GM23248 (cell line): Measurements from ENCODE around the gene HDAC4. TPM values are rescaled to one million over a fixed set of nuclear protein-coding genes. Genes with fewer than 3 reads are reported as not detected.

Source experiments
- DNase-seq: peaks from one replicate; pipeline ENCODE4 v3.0.0-alpha.2; 2015
- H2AFZ ChIP-seq: fragments of 200-600 bp; sonication (generic); 2 replicates; pipeline ENCODE4 v1.6.1; 2016; ENCODE audit warnings: antibody characterized with exemption
- H3F3A ChIP-seq: fragments of 200-600 bp; sonication (generic); 2 replicates; pipeline ENCODE4 v1.6.1; 2016; ENCODE audit warnings: mild to moderate bottlenecking, antibody characterized with exemption, mixed run types; ENCODE audit not compliant: insufficient read depth
- H3K27ac ChIP-seq: fragments of 200-600 bp; sonication (generic); 2 replicates; pipeline ENCODE4 v1.5.1; 2016; ENCODE audit warnings: mild to moderate bottlenecking
- H3K27me3 ChIP-seq: fragments of 200-600 bp; sonication (generic); replicated peaks from 2 replicates; pipeline ENCODE4 v1.6.1; 2016; ENCODE audit warnings: mild to moderate bottlenecking; ENCODE audit not compliant: insufficient read depth
- H3K36me3 ChIP-seq: fragments of 200-600 bp; sonication (generic); 2 replicates; pipeline ENCODE4 v1.6.1; 2016; ENCODE audit warnings: low read depth, mild to moderate bottlenecking
- H3K4me1 ChIP-seq: fragments of 200-600 bp; sonication (generic); 2 replicates; pipeline ENCODE4 v1.6.1; 2016; ENCODE audit warnings: mild to moderate bottlenecking; ENCODE audit not compliant: insufficient read depth
- H3K4me2 ChIP-seq: fragments of 200-600 bp; sonication (generic); one replicate; pipeline ENCODE4 v1.6.1; 2016; ENCODE audit warnings: mild to moderate bottlenecking; ENCODE audit not compliant: unreplicated experiment
- H3K4me3 ChIP-seq: fragments of 200-600 bp; sonication (generic); 2 replicates; pipeline ENCODE4 v1.5.1; 2016; ENCODE audit warnings: mild to moderate bottlenecking
- H3K79me2 ChIP-seq: fragments of 200-600 bp; sonication (generic); 2 replicates; pipeline ENCODE4 v1.6.1; 2016; ENCODE audit warnings: mild to moderate bottlenecking; ENCODE audit not compliant: insufficient read depth
- H3K9ac ChIP-seq: fragments of 200-600 bp; sonication (generic); 2 replicates; pipeline ENCODE4 v1.6.1; 2016; ENCODE audit warnings: mild to moderate bottlenecking
- H3K9me2 ChIP-seq: fragments of 200-600 bp; sonication (generic); 2 replicates; pipeline ENCODE4 v1.6.1; 2016; ENCODE audit warnings: mixed run types, mild to moderate bottlenecking, moderate library complexity; ENCODE audit not compliant: insufficient read depth
- H3K9me3 ChIP-seq: fragments of 200-600 bp; sonication (generic); one replicate; pipeline ENCODE4 v1.6.1; 2017; ENCODE audit warnings: low read depth
- H4K20me1 ChIP-seq: fragments of 200-600 bp; sonication (generic); 2 replicates; pipeline ENCODE4 v1.6.0; 2016; ENCODE audit not compliant: insufficient read depth
- EZH2 ChIP-seq: fragments of 200-600 bp; sonication (generic); IDR thresholded peaks from 2 replicates; pipeline ENCODE4 v1.6.1; 2018; ENCODE audit warnings: antibody characterized with exemption, mild to moderate bottlenecking; ENCODE audit not compliant: insufficient read depth, poor library complexity, severe bottlenecking
- EZH2phosphoT487 ChIP-seq: fragments of 200-600 bp; sonication (generic); IDR thresholded peaks from 2 replicates; pipeline ENCODE4 v1.6.1; 2018; ENCODE audit warnings: antibody characterized with exemption, moderate library complexity, mild to moderate bottlenecking, low read depth; ENCODE audit not compliant: insufficient read depth
- WGBS, 2 experiments: methylation state at CpG; one replicate each; pipeline ENCODE4 v1.1.6; 2015 to 2017; ENCODE audit warnings: low lambda C conversion rate in 2 of 2, low coverage in 1 of 2; ENCODE audit errors: missing lambda C conversion rate in 2 of 2; 5-methylcytosine and 5-hydroxymethylcytosine counted together
- in situ Hi-C: fragments of 300-500 bp; cut with MboI; formaldehyde crosslinking; loops from 2 replicates; pipeline ENCODE4 v1.15.0; 2020
- polyA plus RNA-seq: library from polyadenylated mRNA; unstranded; fragments of >200 nt; fragmentation: Nextera tagmentation; extraction: Ambion mirVana; gene quantifications from 2 replicates; pipeline ENCODE4 v1.2.1, GENCODE V29; 2016
- total RNA-seq: library from RNA; depleted of rRNA; stranded (reverse); fragments of >200 nt; shearing (Covaris generic); gene quantifications from 2 replicates; pipeline ENCODE4 v1.2.3, GENCODE V29; 2014

Gene HDAC4
- total and polyA plus RNA-seq, 2 experiments from 2014 or later = 2.1 to 6.3 TPM

DNA sequence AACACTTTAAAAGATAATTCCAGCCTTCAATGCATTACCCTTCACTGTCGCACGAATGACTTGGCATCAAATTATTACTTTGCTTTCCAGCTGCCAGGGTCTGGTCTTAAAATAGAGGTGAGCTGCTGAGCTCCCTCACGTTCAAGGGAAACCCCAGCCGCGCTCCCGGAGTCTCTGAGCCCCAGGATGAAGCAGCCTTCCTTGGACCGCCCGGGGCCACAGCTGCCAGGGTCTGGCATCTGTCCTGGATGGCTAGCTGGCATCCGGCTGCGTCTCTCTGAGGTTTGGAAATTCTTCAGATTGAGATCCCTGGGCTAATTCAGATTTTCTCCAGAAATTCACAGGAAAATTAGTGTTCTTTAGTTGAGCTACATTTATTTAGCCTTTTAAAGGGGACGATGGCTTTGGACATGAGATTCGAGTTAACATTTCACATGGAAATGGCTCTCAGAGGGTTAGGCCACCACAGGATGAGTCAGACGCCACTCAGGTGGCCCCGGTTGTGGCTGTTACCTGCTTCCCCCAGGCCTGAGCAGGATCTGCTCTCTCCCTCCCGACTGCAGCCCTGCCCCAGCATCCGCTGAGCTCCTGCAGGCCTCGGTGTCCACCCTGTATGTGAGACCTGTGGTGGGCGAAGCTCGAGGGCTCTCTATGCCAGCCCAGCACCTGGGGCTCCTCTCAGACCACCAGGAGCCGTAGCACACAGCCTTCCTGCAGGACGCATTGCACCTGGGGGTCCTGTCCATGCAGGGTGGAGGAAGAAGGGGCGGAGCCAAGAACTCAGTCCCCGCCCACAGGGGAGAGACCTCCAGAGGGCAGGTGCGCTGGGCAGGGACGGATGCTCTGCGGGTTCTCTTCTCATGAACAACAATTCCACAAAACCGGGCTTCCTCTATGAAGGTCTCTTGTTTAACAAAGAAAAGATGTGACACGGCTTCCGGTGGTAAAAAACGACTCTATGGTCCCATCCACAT, 297.4 kb downstream of the HDAC4 start:
- peaks cover 4% of the 10 kb centered on the region; the same call in 1 of the 2 replicates for H3K79me2 ChIP-seq
- no peaks in the 10 kb centered on the region for H3K9me3 ChIP-seq
- H3K27me3 ChIP-seq = no peaks in the 10 kb centered on the region
- TF ChIP-seq EZH2phosphoT487 = no peak
- H3K9ac ChIP-seq = no peak overlapping the region
- no peak overlapping the region for H3K4me3 ChIP-seq
- H3K27ac ChIP-seq = no peak overlapping the region
- H2AFZ ChIP-seq = no peak overlapping the region
- H3F3A ChIP-seq = peaks cover 5% of the 10 kb centered on the region
- WGBS, 2 experiments = 88 to 93% methylated on average over 30 of the region's 30 CpGs
- no peak for DNase-seq
- no peaks in the 10 kb centered on the region for H3K36me3 ChIP-seq
- H3K4me2 ChIP-seq = no peak overlapping the region
- H4K20me1 ChIP-seq = no peaks in the 10 kb centered on the region
- no peaks in the 10 kb centered on the region for H3K9me2 ChIP-seq
- H3K4me1 ChIP-seq = peaks cover 7% of the 10 kb centered on the region; the same call in 1 of the 2 replicates
- in situ Hi-C loops = no loop called here

DNA sequence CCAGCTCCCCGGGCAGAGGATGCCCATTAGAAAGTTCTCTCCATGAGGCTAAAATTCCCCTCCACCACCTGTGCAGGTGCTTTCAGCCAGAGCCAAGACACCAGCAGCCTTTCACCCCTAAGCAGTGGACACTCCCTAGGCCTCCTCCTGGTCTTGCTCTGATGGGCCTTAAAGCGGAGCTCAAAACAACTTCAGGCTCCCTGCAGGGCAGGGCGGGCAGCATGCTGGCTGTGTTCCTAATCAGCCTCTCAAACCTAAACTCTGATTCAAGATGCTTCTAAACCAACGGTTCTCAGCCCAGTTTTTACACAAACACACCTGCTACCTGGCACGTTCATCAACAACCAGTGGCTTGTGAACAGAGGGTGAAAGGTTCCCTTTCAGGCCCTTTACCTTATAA, 298.6 kb downstream of the HDAC4 start:
- no peak overlapping the region for H2AFZ ChIP-seq
- in situ Hi-C loops = no loop called here
- H3K4me3 ChIP-seq = no peak overlapping the region
- 80 to 86% methylated on average over 5 of the region's 5 CpGs for WGBS, 2 experiments
- H3K4me1 ChIP-seq = peaks cover 15% of the 10 kb centered on the region
- no peaks in the 10 kb centered on the region for H3K36me3 ChIP-seq
- no peaks in the 10 kb centered on the region for H4K20me1 ChIP-seq
- H3K9me2 ChIP-seq = no peaks in the 10 kb centered on the region
- no peak overlapping the region for H3K4me2 ChIP-seq
- H3F3A ChIP-seq = peaks cover 5% of the 10 kb centered on the region
- no peak overlapping the region for H3K27ac ChIP-seq
- DNase-seq = no peak
- peaks cover 4% of the 10 kb centered on the region; the same call in 1 of the 2 replicates for H3K79me2 ChIP-seq
- H3K9me3 ChIP-seq = no peaks in the 10 kb centered on the region
- H3K27me3 ChIP-seq = no peaks in the 10 kb centered on the region
- no peak for TF ChIP-seq EZH2phosphoT487
- no peak for TF ChIP-seq EZH2
- no peak overlapping the region for H3K9ac ChIP-seq

DNA sequence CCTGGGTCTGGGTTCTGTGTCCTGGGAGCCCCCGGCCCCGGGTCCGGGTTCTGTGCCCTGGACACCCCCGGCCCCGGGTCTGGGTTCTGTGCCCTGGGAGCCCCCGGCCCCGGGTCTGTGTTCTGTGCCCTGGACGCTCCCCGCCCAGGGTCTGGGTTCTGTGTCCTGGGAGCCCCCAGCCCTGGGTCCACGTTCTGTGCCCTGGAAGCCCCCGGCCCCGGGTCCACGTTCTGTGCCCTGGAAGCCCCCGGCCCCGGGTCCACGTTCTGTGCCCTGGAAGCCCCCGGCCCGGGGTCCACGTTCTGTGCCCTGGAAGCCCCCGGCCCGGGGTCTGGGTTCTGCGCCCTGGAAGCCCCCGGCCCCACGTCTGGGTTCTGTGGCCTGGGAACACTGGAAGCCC, 299.0 kb downstream of the HDAC4 start:
- Histone ChIP-seq H3K36me3 (no peaks in the 10 kb centered on the region), H3K9me2 (no peaks in the 10 kb centered on the region), H4K20me1 (no peaks in the 10 kb centered on the region), H3K27me3 (no peaks in the 10 kb centered on the region), H3K4me1 (peaks cover 15% of the 10 kb centered on the region), H3K9ac (no peak overlapping the region), H2AFZ (no peak overlapping the region), H3K4me2 (no peak overlapping the region), H3K4me3 (no peak overlapping the region), H3K27ac (no peak overlapping the region), H3K9me3 (no peaks in the 10 kb centered on the region), H3F3A (peaks cover 5% of the 10 kb centered on the region), H3K79me2 (peaks cover 4% of the 10 kb centered on the region; the same call in 1 of the 2 replicates)
- WGBS, 2 experiments = 92 to 100% methylated on average over 6 to 24 of the region's 24 CpGs
- in situ Hi-C loops = no loop called here
- DNase-seq = no peak
- TF ChIP-seq EZH2 (no peak), EZH2phosphoT487 (no peak)

DNA sequence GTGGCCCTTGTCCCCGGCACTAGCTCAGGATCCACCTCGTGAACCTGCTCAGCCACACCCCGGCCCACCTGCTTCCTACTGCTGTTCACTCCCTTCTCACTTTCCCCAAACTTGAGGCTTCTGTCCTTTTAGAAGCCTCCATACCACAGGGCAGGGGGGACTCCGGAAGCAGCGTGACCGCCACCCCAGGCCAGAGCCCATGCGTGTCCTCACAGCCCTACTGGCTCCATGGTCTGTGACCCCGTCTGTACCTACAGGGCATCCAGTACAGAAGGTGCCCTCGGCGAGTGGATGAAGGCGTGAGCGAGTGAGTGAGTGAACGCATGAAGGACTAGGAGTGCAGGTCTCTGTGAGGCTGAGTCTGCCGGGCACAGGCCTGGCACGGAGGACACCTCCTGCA, 299.7 kb downstream of the HDAC4 start:
- Histone ChIP-seq H2AFZ (no peak overlapping the region), H3K4me2 (no peak overlapping the region), H3K27me3 (no peaks in the 10 kb centered on the region), H3K4me3 (no peak overlapping the region), H3K9me2 (no peaks in the 10 kb centered on the region), H3K79me2 (peaks cover 2% of the 10 kb centered on the region; the same call in 1 of the 2 replicates), H3K36me3 (no peaks in the 10 kb centered on the region), H3K9ac (no peak overlapping the region), H3K27ac (no peak overlapping the region), H3F3A (peaks cover 5% of the 10 kb centered on the region), H3K4me1 (peaks cover 15% of the 10 kb centered on the region), H4K20me1 (no peaks in the 10 kb centered on the region), H3K9me3 (no peaks in the 10 kb centered on the region)
- TF ChIP-seq EZH2phosphoT487 (no peak), EZH2 (no peak)
- 95 to 97% methylated on average over 15 of the region's 15 CpGs for WGBS, 2 experiments
- in situ Hi-C loops = no loop called here
- no peak for DNase-seq
